HepG2 (cell line): ENCODE data around the gene PAQR7. TPM values are rescaled to one million over a fixed set of nuclear protein-coding genes. Genes with fewer than 3 reads are reported as not detected.

Source experiments
- ARHGAP35 ChIP-seq: sonication (generic); formaldehyde crosslinking; IDR thresholded peaks from 2 replicates; pipeline ENCODE4 v1.9.0; 2022; ENCODE audit warnings: mild to moderate bottlenecking, inconsistent platforms, moderate library complexity, missing genetic modification reagents, borderline replicate concordance
- ATF6 ChIP-seq: sonication (generic); formaldehyde crosslinking; conservative IDR thresholded peaks from 2 replicates; pipeline ENCODE4 v1.4.0; 2020; ENCODE audit warnings: missing genetic modification reagents
- EEA1 ChIP-seq: sonication (generic); formaldehyde crosslinking; IDR thresholded peaks from 2 replicates; pipeline ENCODE4 v1.5.1; 2020; ENCODE audit warnings: mild to moderate bottlenecking, missing genetic modification reagents, borderline replicate concordance
- FOXK2 ChIP-seq: fragments of 450-650 bp; IDR thresholded peaks from 2 replicates; pipeline ENCODE4 v1.6.1; 2016
- GATAD1 ChIP-seq: IDR thresholded peaks from 2 replicates; pipeline ENCODE4 v1.6.1; 2016; ENCODE audit warnings: missing genetic modification reagents, missing compliant biosample characterization
- HNRNPK ChIP-seq: fragments of 200-400 bp; formaldehyde crosslinking; IDR thresholded peaks from 2 replicates; pipeline ENCODE4 v1.6.1; 2018; ENCODE audit warnings: low read length, low read depth, moderate library complexity, mild to moderate bottlenecking; ENCODE audit not compliant: poor library complexity, severe bottlenecking
- IRX3 ChIP-seq: sonication (generic); formaldehyde crosslinking; IDR thresholded peaks from 2 replicates; pipeline ENCODE4 v1.8.1; 2023; ENCODE audit warnings: mild to moderate bottlenecking, low read depth, missing genetic modification reagents, borderline replicate concordance
- MAFG ChIP-seq: sonication (generic); formaldehyde crosslinking; IDR thresholded peaks from 2 replicates; pipeline ENCODE4 v1.5.1; 2020; ENCODE audit warnings: mild to moderate bottlenecking, missing genetic modification reagents
- MED13 ChIP-seq: sonication (generic); formaldehyde crosslinking; IDR thresholded peaks from 2 replicates; pipeline ENCODE4 v1.5.0; 2020; ENCODE audit warnings: missing genetic modification reagents
- MIER2 ChIP-seq: IDR thresholded peaks from 2 replicates; pipeline ENCODE4 v1.6.1; 2016; ENCODE audit warnings: missing biosample characterization, missing genetic modification reagents
- PHF21A ChIP-seq: sonication (generic); formaldehyde crosslinking; IDR thresholded peaks from 2 replicates; pipeline ENCODE4 v1.5.0; 2020; ENCODE audit warnings: mild to moderate bottlenecking, missing genetic modification reagents
- RBM22 ChIP-seq: fragments of 200-400 bp; formaldehyde crosslinking; optimal IDR thresholded peaks from 2 replicates; pipeline ENCODE3; 2017; ENCODE audit warnings: mild to moderate bottlenecking, low read length, moderate library complexity
- SAP130 ChIP-seq: IDR thresholded peaks from 2 replicates; pipeline ENCODE4 v1.6.1; 2016; ENCODE audit warnings: low read depth
- ZNF207 ChIP-seq: fragments of 450-650 bp; IDR thresholded peaks from 2 replicates; pipeline ENCODE4 v1.6.1; 2016; ENCODE audit warnings: antibody characterized with exemption, borderline replicate concordance
- ZNF572 ChIP-seq: sonication (generic); formaldehyde crosslinking; IDR thresholded peaks from 2 replicates; pipeline ENCODE4 v1.5.1; 2020; ENCODE audit warnings: mild to moderate bottlenecking, missing genetic modification reagents
- polyA plus RNA-seq, 8 experiments: library from polyadenylated mRNA; depleted of rRNA in 3 of 8; stranded (reverse) in 7 of 8; unstranded in 1 of 8; fragments of >200 nt; fragmentation: Illumina TruSeq in 4 of 8; extraction: Trizol in 4 of 8; gene quantifications; 2 replicates each; pipeline versions ENCODE4 v1.2.1 to v1.2.3, GENCODE V29; 2011 to 2016; ENCODE audit warnings: low read depth in 4 of 8, missing spikeins in 1 of 8, mixed read lengths in 1 of 8; ENCODE audit not compliant: insufficient read depth in 1 of 8
- total RNA-seq, 5 experiments: library from RNA; depleted of rRNA; stranded (reverse); fragments of >200 nt; fragmentation: Illumina TruSeq; extraction: Trizol; gene quantifications; 2 replicates each; pipeline ENCODE4 v1.2.3, GENCODE V29; 2016; ENCODE audit warnings: low read depth in 1 of 5
- TF ChIP-seq, protein P1 (sequence below): sonication (generic); formaldehyde crosslinking; IDR thresholded peaks from 2 replicates; pipeline ENCODE4 v1.5.0; 2020; ENCODE audit warnings: mild to moderate bottlenecking, missing genetic modification reagents

Gene PAQR7
- total and polyA plus RNA-seq, 2 of the 13 experiments (the other 11 are each of a cell fraction or from before 2014, with no cell fraction given), result 13.2 to 16.6 TPM

DNA sequence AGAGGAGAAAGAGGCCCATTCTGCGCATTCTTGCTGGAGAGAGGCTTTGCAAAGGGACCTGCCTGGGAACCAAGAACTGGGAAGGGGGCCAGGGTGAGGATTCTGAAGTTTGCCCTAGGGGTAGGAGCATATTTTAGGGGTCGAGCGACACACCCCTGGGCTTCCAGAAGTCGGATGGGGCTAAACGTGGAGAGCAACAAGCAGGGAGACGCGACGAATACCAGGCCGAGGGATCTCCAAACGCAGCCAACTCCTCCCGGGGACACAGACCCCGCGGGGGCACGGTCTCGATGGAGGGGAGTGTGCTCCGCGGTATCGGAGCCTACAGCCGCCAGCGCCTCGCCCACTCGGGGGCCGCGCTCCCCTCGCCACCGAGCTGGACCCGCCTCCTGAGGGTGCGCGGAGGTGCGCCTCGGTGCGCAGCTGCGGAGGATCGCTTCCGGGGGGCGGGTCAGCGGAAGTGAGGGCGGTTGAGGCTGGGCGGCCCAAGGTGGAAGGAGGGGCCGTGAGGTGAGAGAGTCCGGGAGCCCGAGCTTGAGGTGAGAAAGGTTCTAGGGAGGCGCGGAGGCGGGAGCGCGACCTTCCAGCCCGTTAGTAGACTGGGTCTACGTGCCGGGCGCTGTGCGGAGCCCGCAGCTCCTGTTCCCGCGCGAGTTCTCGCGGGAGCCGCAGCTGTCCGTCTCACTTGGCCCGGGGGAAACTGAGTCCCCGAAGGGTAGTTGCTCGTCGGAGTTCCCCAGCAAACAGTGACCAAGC lies 55.8 kb downstream of the PAQR7 start, which contains the start of gene MTFR1L (continued):
- TF ChIP-seq MED13 (CRISPR knock-in tag) (no peak; the same call in 1 of the 2 replicates), ZNF207 (no peak), IRX3 (CRISPR knock-in tag) (no peak), MIER2 (CRISPR knock-in tag) (no peak), HNRNPK (no peak), FOXK2 (no peak), ZNF572 (CRISPR knock-in tag) (no peak), ATF6 (CRISPR knock-in tag) (peak; percentile 44; the same call in 1 of the 2 replicates), MAFG (CRISPR knock-in tag) (no peak), SAP130 (CRISPR knock-in tag) (peak; percentile 91), EEA1 (CRISPR knock-in tag) (no peak), GATAD1 (CRISPR knock-in tag) (peak; percentile 88), ARHGAP35 (CRISPR knock-in tag) (no peak; the same call in 1 of the 2 replicates), PHF21A (peak; percentile 69), RBM22 (no peak)
- TF ChIP-seq, protein P1, sequence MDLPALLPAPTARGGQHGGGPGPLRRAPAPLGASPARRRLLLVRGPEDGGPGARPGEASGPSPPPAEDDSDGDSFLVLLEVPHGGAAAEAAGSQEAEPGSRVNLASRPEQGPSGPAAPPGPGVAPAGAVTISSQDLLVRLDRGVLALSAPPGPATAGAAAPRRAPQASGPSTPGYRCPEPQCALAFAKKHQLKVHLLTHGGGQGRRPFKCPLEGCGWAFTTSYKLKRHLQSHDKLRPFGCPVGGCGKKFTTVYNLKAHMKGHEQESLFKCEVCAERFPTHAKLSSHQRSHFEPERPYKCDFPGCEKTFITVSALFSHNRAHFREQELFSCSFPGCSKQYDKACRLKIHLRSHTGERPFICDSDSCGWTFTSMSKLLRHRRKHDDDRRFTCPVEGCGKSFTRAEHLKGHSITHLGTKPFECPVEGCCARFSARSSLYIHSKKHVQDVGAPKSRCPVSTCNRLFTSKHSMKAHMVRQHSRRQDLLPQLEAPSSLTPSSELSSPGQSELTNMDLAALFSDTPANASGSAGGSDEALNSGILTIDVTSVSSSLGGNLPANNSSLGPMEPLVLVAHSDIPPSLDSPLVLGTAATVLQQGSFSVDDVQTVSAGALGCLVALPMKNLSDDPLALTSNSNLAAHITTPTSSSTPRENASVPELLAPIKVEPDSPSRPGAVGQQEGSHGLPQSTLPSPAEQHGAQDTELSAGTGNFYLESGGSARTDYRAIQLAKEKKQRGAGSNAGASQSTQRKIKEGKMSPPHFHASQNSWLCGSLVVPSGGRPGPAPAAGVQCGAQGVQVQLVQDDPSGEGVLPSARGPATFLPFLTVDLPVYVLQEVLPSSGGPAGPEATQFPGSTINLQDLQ (CRISPR knock-in tag), result peak; percentile 21; the same call in 1 of the 2 replicates
